ENCODE results near the gene ZNF155.

DNA sequence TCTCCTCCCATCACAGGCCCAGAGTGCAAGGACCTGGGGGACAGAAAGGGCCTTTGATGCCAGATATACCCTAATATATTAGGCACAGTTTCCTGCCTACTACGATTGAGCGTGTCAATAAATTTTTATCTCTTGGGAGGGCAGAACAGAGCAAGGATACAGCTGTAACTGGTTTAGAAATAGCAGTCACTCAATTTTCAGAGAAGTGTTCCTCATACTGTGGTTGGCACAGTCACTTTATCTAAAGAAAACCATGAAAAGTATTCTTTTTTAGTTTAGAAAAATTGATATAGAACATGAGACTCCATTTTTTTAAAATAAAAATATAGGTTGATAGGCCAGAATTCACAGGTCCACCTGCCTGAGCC is 460 bp upstream of the ZNF155 start:
- no peak for TF ChIP-seq CTCF (IDR thresholded peaks at IDR 0.05)
- no peak for TF ChIP-seq EZH2 (IDR thresholded peaks at IDR 0.05; ENCODE audit: borderline replicate concordance, insufficient read depth, low read depth, low read length, poor library complexity, severe bottlenecking)
